Common myeloid progenitor, CD34-positive (primary cell): ENCODE data around the gene MSI2.

Source experiments
- CTCF ChIA-PET: fragments of 350-600 bp; sonication (Branson Sonifier 250); formaldehyde crosslinking; loops from one replicate; lab custom pipeline; 2021; ENCODE audit warnings: antibody characterized with exemption; lab: Charles Lee
- POLR2A ChIA-PET: fragments of 350-600 bp; sonication (Branson Sonifier 250); formaldehyde crosslinking; loops from one replicate; lab custom pipeline; 2021; ENCODE audit warnings: antibody characterized with exemption; lab: Charles Lee
- DNase-seq, 3 donors: peaks; one replicate each; pipeline versions ENCODE4 v3.0.0 to v3.0.0-alpha.2; 2013
- H3K27ac ChIP-seq, 2 experiments: 1 replicate in 1 of 2; 2 replicates in 1 of 2; pipeline ENCODE4 v1.7.0; 2013; ENCODE audit warnings: inconsistent platforms in 2 of 2, low read length in 2 of 2, mild to moderate bottlenecking in 2 of 2, low read depth in 1 of 2, moderate library complexity in 1 of 2; ENCODE audit not compliant: severe bottlenecking in 2 of 2, insufficient read depth in 1 of 2, poor library complexity in 1 of 2
- H3K27me3 ChIP-seq, 5 experiments: replicated peaks in 2 of 5; 1 replicate in 3 of 5; 2 replicates in 2 of 5; pipeline versions ENCODE4 v1.6.1 to v1.7.0; 2013; ENCODE audit warnings: low read length in 4 of 5, mild to moderate bottlenecking in 2 of 5, moderate library complexity in 2 of 5, inconsistent platforms in 1 of 5; ENCODE audit not compliant: insufficient read depth in 5 of 5, control insufficient read depth in 4 of 5
- H3K36me3 ChIP-seq, 4 experiments: 1 replicate in 2 of 4; 2 replicates in 2 of 4; pipeline versions ENCODE4 v1.6.1 to v1.7.0; 2013; ENCODE audit warnings: low read length in 3 of 4, control low read depth in 1 of 4, mild to moderate bottlenecking in 1 of 4; ENCODE audit not compliant: control insufficient read depth in 4 of 4, insufficient read depth in 4 of 4
- H3K4me1 ChIP-seq, 4 experiments: 1 replicate in 3 of 4; 2 replicates in 1 of 4; pipeline versions ENCODE4 v1.6.1 to v1.7.1; 2013; ENCODE audit warnings: low read length in 3 of 4, mild to moderate bottlenecking in 3 of 4, control low read depth in 1 of 4, inconsistent platforms in 1 of 4, moderate library complexity in 1 of 4; ENCODE audit not compliant: control insufficient read depth in 4 of 4, insufficient read depth in 4 of 4; ENCODE audit errors: control extremely low read depth in 1 of 4
- H3K4me3 ChIP-seq, 7 experiments: 1 replicate in 4 of 7; 2 replicates in 3 of 7; pipeline versions ENCODE4 v1.5.1 to v1.7.0; 2013; ENCODE audit warnings: mild to moderate bottlenecking in 7 of 7, low read length in 6 of 7, moderate library complexity in 6 of 7, inconsistent platforms in 2 of 7, low read depth in 2 of 7, control low read depth in 1 of 7; ENCODE audit not compliant: insufficient read depth in 4 of 7, control insufficient read depth in 1 of 7; ENCODE audit errors: extremely low read depth in 1 of 7
- H3K9me3 ChIP-seq, 5 experiments: 1 replicate in 4 of 5; 2 replicates in 1 of 5; pipeline versions ENCODE4 v1.6.1 to v1.7.1; 2013; ENCODE audit warnings: low read length in 4 of 5, mild to moderate bottlenecking in 2 of 5, inconsistent platforms in 1 of 5, low read depth in 1 of 5, moderate library complexity in 1 of 5; ENCODE audit not compliant: control insufficient read depth in 4 of 5, insufficient read depth in 2 of 5; ENCODE audit errors: control extremely low read depth in 1 of 5
- WGBS: methylation state at CpG from one replicate; pipeline ENCODE4 v1.1.5; 2013; ENCODE audit not compliant: insufficient coverage; 5-methylcytosine and 5-hydroxymethylcytosine counted together

MSI2 gene

DNA sequence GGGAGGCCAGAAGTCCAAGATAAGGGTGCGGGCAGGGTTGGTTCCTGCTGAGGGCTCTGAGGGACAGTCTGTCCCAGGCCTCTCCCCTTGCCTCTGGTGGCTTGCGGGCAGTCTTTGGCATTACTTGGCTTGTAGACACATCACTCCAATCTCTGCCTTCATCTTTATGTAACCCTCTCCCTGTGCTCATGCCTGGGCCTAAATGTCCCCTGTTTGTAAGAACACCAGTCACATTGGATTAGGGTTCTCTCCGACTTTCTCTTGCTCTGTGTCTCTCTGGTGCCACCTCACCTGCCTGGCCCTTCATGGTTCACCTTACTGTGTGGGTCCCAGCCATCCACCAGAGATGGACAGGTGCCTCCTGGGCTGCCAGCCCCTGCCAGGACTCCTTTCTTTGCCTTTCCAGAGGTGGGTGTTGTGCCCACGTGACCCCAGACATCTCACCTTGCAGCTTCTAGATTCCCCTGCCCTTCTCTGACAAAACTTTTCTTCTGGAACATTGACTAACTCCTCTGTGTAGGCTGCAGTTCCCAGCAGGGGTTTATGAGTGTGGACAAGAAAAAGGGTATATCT, 205.8 kb downstream of the MSI2 start:
- H3K4me3 ChIP-seq = no peak overlapping the region
- 96% methylated on average over 3 of the region's 4 CpGs for WGBS
- DNase-seq = no peak
- H3K27ac ChIP-seq = peak overlapping the region; percentile 17 to 71
- CTCF ChIA-PET = interaction anchor here (0.5 to 5.5 kb wide), 6 partner anchors 10 to 60 kb away, joined by 3 to 42 read pairs (median 3); no protein-coding TSS in a partner anchor
- POLR2A ChIA-PET = no interaction called here
- H3K36me3 ChIP-seq = peaks cover 0 to 27% (median 11%) of the 10 kb centered on the region in 4 experiments
- no peaks in the 10 kb centered on the region for H3K27me3 ChIP-seq
- no peaks in the 10 kb centered on the region for H3K9me3 ChIP-seq
- peaks cover 6 to 85% (median 67%) of the 10 kb centered on the region in 4 experiments for H3K4me1 ChIP-seq

GRCh38 chr17:57463103-57463885, 207.0 kb downstream of the MSI2 start:
- 56% methylated on average over 4 of the region's 9 CpGs for WGBS
- H3K4me3 ChIP-seq = peak overlapping the region in 1 of 7 experiments; percentile 1
- H3K9me3 ChIP-seq = no peaks in the 10 kb centered on the region
- ChIA-PET POLR2A (no interaction called here), CTCF (interaction anchor here (0.5 kb wide), 1 partner anchor 51 kb away, joined by 3 read pairs; no protein-coding TSS in a partner anchor)
- peak in 2 of 3 donors; percentile 69 to 72 for DNase-seq
- peak overlapping the region; percentile 29 to 71 for H3K27ac ChIP-seq
- peaks cover 0 to 37% (median 19%) of the 10 kb centered on the region in 4 experiments for H3K36me3 ChIP-seq
- H3K27me3 ChIP-seq = no peaks in the 10 kb centered on the region
- peaks cover 5 to 78% (median 60%) of the 10 kb centered on the region in 4 experiments for H3K4me1 ChIP-seq

DNA sequence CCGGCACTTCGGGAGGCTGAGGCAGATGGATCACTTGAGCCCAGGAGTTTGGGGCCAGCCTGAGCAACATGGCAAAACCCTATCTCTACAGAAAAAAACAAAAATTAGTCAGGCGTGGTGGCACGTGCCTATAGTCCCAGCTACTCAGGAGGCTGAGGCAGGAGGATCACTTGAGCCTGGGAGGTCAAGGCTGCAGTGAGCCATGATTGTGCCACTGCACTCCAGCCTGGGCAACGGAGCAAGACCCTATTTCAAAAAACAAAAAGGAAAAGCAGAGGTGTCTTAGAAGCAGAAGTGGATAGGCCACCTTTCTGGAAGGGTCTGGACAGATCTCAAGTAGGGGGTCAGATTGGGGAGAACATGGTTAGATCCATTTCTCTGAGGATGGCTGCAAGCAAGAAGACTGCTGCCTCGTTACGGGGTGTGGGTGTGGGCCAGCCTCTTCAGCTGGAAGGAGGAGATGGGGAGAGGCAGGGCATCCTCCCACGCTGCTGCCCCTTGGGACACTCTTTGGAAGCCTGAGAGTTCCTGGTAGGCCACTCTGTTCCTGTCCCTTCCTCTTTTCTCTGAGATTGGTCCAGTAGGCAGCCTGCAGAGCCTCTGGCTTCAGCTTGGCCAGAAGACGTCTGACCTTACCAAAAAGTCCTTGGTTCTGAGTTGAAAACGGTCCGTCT, 208.0 kb downstream of the MSI2 start:
- POLR2A ChIA-PET = no interaction called here
- peak overlapping the region in 1 of 2 experiments; percentile 71 for H3K27ac ChIP-seq
- H3K4me1 ChIP-seq = peaks cover 5 to 75% (median 59%) of the 10 kb centered on the region in 4 experiments
- CTCF ChIA-PET = no interaction called here
- no peaks in the 10 kb centered on the region for H3K9me3 ChIP-seq
- H3K36me3 ChIP-seq = peaks cover 0 to 35% (median 20%) of the 10 kb centered on the region in 4 experiments
- no peak for DNase-seq
- H3K27me3 ChIP-seq = no peaks in the 10 kb centered on the region
- WGBS = 97% methylated on average over 10 of the region's 11 CpGs
- no peak overlapping the region for H3K4me3 ChIP-seq

GRCh38 chr17:57465610-57466009, 209.3 kb downstream of the MSI2 start:
- Histone ChIP-seq H3K4me1 (peaks cover 3 to 76% (median 58%) of the 10 kb centered on the region in 4 experiments), H3K27me3 (no peaks in the 10 kb centered on the region), H3K36me3 (peaks cover 0 to 41% (median 25%) of the 10 kb centered on the region in 4 experiments), H3K27ac (peak overlapping the region; percentile 30 to 60), H3K4me3 (no peak overlapping the region), H3K9me3 (no peaks in the 10 kb centered on the region)
- POLR2A ChIA-PET = no interaction called here
- 94% methylated on average over 5 of the region's 5 CpGs for WGBS
- CTCF ChIA-PET = interaction anchor here (1.2 kb wide), 1 partner anchor 77 kb away, joined by 3 read pairs; no protein-coding TSS in a partner anchor
- DNase-seq = no peak

GRCh38 chr17:57466017-57466471, 209.7 kb downstream of the MSI2 start:
- Histone ChIP-seq H3K9me3 (no peaks in the 10 kb centered on the region), H3K36me3 (peaks cover 0 to 41% (median 25%) of the 10 kb centered on the region in 4 experiments), H3K4me1 (peaks cover 3 to 76% (median 57%) of the 10 kb centered on the region in 4 experiments), H3K27ac (peak overlapping the region in 1 of 2 experiments; percentile 60), H3K4me3 (no peak overlapping the region), H3K27me3 (no peaks in the 10 kb centered on the region)
- CTCF ChIA-PET = interaction anchor here (1.2 kb wide), 1 partner anchor 78 kb away, joined by 3 read pairs; no protein-coding TSS in a partner anchor
- WGBS = 94% methylated on average over 8 of the region's 10 CpGs
- no peak for DNase-seq
- POLR2A ChIA-PET = no interaction called here

DNA sequence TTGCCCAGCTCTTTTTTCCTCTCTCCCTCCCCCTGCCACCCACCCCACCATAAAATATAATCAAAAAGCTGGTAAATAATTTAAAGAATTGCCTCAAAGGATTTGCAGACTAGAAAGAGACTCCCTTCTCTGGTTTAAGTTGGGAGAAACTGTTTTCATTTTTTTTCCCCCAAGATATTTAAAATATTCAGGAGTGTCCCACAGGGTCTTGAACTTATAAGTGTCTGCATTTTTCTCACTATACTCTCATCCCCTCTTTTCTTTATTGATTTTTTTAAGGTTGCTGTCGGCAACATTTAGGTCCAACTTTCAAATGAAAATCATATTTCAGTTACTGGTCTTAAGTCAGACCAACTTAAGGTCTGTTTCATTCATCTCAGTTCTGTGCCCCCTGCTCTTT, 210.2 kb downstream of the MSI2 start:
- Histone ChIP-seq H3K9me3 (no peaks in the 10 kb centered on the region), H3K4me1 (peaks cover 3 to 74% (median 57%) of the 10 kb centered on the region in 4 experiments), H3K36me3 (peaks cover 0 to 42% (median 25%) of the 10 kb centered on the region in 4 experiments), H3K27me3 (no peaks in the 10 kb centered on the region), H3K4me3 (no peak overlapping the region), H3K27ac (peak overlapping the region in 1 of 2 experiments; percentile 60)
- DNase-seq = no peak
- ChIA-PET CTCF (interaction anchor here (1.2 kb wide), 1 partner anchor 78 kb away, joined by 3 read pairs; no protein-coding TSS in a partner anchor), POLR2A (no interaction called here)
- WGBS = no CpG with 5 or more reads among the region's 1 CpG
